Stimulated activated CD4-positive, alpha-beta T cell treated with anti-CD3 and anti-CD28 coated beads, Interleukin-4, amount 100 ng/mL, for 48 hours (primary cell): Measurements from ENCODE around the gene CISD1.

Source experiments
- DNase-seq, 2 donors: peaks; one replicate each; pipeline ENCODE4 v3.0.0-alpha.2; 2020; ENCODE audit warnings: low read depth in 2 of 2

The CISD1 gene

DNA sequence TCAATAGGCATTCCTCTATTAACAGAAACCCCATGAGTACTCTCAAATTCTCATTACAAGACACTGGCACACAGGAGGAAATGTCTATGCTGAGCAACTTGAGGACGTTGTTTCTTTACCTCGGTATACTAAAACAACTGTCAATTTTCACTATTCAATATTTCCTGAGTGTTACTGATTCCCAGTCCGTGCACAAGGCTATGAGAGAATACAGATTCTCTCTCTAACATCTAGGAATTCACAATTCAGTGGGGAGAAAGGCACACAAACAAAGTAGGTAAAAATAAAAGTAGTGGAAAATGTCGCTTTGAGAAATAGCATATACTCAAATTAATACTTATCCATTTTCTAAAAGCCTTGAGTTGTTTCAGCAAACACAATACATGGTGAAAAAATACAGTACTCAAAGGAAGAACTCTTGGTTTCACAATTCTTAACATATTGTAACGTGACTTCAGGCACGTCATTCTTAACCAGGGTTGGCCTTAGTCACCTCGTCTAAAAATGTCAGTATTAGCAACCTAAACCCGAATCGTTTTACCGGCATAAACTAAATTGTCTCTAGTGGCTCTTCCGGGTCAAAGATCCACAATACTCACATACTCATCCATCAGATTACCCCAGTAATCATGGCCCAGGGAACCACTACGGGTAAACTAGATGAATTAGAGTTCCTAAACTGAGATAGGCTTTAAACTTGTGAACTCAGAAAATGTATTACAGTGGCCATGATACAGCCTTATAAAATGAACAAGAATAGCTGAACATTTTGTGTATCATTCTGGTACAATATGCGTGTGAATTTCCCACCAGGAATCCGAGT lies 2.7 kb upstream of the CISD1 start:
- no peak for DNase-seq

DNA sequence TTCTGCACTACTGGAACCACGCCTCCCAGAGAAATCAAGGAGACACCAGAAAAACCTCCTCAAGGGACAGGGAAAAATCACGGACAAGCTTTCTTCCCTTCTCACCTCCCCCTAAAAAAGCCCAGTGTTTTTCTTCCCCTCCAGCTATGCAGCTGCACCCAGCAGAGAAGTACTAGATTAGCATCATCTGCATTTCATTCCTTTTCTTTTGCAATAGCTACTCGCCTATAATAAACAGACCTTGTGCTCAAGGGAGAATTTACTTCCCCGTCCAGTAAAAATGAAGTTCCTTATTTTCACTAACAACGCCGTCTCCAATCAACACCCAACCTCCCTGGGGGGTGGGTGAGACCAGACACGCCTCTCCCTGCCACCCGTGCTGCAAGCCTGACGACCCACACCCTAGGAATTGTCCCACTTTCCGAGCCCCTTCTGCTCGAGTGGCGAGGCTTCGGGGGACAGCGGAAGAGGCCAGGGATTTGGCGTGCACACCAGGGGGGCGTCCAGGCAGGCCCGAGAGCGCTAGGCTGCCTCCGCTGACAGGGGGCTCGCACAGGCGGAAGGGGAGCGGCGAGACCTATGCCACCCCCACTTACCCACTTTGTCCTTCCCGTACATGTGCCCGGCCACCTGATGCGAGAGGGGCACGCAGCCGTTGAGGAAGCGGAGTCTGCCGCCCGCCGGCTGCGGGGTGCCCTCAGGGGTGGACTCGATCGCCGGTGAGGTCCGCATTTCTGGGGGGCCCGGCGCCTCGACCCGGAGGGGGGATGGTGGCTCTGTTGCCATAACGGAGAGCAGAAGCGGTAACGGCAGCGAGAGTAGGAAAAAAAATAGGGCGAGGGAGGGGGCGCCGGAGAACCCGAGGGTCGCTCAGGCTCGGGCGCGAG lies 1.9 kb upstream of the CISD1 start:
- peak; percentile 2 to 12 for DNase-seq

- peak; percentile 89 to 93 for DNase-seq
Observed at GRCh38 chr10:58267713-58268453, 1.1 kb upstream of the CISD1 start, which contains the start of gene IPMK. Gene IPMK (minus strand): TSS chr10:58267894. CDS start chr10:58267611, 283 bp downstream.

DNA sequence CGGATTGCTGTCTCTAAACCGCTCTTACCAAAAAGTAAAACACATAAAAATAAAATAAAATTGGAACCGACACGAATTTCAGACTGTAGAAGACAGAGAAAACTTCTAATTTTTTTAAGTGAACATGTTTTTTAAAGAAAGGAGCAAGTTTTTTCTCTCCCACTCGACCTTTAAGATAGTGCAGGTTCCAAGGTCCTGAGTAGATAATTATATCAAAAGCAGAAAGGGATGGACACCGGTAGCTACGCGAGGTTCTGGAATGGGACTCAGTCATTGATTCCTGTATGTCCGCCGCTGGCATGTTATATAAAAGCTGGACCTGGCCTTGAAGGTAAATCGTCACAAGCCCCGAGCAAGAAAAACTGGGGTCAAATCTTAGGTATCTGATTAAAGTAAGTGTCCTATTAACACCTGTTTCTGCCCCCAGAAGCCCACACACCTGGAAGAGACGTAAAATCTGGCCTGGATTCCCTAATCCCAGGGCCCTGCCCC lies 462 bp upstream of the CISD1 start:
- no peak for DNase-seq

GRCh38 chr10:58269782-58270290 lies 874 bp downstream of the CISD1 start:
- DNase-seq = no peak

- no peak for DNase-seq
Observed at GRCh38 chr10:58275261-58275660, 6.3 kb downstream of the CISD1 start.

DNA sequence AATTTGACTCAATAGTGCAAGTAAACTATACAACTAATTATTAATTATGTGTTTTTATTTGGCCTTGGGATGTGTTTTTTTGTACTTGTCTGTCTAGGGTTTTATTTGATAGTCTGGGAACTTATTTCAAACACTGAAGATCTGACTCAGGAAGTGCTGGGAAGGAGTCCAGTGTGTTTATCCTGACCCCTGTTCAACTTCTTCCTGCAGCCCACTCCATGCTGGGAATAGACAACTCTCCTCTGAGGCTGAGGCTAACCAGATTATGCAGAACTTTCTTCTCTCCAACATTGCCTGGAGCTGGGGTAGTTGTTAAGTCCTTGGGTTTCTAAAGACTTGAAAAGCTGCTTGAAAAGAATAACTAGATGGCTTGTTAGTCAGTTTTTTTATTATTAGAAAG lies 6.9 kb downstream of the CISD1 start:
- no peak for DNase-seq

- DNase-seq = no peak
Observed at GRCh38 chr10:58278274-58278961, 9.5 kb downstream of the CISD1 start.

- DNase-seq = no peak
Observed at GRCh38 chr10:58278962-58279307, 10.0 kb downstream of the CISD1 start.

GRCh38 chr10:58280477-58280876 lies 11.5 kb downstream of the CISD1 start:
- no peak for DNase-seq

GRCh38 chr10:58281092-58281752 lies 12.3 kb downstream of the CISD1 start:
- no peak for DNase-seq

- no peak for DNase-seq
Observed at GRCh38 chr10:58282615-58283014, 13.7 kb downstream of the CISD1 start.

DNA sequence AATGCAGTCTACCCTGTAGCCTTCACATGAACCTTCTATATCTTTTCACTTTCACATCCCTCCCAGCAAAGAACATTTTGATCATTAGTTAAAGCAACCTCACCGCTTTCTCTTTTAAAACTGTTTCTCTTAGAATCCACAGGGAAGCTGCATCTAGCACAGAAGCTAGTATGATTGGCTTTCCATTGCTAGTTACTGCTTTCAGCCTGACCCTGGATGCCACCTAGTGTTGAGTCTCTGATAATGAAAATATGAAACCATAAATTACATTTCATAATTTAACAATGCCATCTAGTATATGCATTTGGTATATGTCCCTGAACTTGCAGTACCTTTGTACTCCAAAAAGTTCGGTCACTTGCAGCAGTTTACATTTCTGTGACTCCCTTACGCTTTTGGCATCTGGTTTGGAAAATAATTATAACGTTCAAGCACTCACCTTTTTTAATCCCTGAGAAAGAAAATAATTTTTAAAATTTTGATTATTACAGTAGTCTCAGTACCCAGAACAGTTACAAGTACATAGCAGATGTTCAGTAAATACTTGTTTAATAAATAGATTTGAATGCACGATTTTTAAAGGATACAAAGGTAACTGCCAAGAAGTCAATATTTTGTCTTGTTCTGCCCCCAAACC lies 22.7 kb downstream of the CISD1 start:
- peak in 1 of 2 donors; percentile 6 for DNase-seq

DNA sequence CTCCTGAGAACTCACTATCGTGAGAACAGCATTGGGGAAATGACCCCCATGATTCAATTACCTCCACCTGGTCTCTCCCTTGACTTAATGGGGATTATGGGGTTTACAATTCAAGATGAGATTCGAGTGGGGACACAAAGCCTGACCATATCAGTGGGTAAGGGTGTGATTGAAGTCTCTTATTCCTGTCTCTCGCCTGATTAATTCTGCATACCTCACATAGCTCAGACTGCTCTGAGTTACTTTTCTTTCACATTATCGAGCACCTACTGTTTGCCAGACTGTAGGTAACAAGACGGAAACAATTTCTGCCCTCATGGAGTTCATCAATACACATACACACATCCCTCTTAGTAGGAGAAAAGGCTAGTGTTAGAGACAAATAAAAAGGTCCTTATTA lies 25.0 kb downstream of the CISD1 start:
- DNase-seq = no peak

- peak; percentile 27 to 30 for DNase-seq
Observed at GRCh38 chr10:58299580-58299979, 30.6 kb downstream of the CISD1 start.

GRCh38 chr10:58300676-58301075 lies 31.7 kb downstream of the CISD1 start:
- no peak for DNase-seq

GRCh38 chr10:58302254-58302653 lies 33.3 kb downstream of the CISD1 start:
- DNase-seq = no peak

GRCh38 chr10:58304099-58304633 lies 35.2 kb downstream of the CISD1 start:
- no peak for DNase-seq

DNA sequence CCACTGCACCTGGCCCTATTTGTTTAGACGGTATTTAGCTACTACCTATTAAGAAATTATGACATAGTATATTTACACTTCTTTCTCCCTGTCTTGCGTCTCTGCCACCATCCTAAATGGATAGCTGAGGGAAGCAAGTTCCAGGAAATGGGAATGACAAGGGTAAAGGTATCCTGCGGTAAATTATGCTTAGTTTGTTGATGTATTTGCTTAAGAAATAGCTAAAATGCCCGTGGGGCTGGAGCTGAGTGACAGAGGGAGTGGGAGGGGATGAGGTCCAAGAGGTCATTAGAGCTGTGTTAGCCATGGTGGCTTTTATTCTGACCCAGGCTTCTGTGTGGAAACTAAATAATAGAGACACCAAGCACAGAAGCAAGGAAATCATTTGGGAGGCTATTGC lies 36.9 kb downstream of the CISD1 start:
- no peak for DNase-seq

- DNase-seq = no peak
Observed at GRCh38 chr10:58307676-58308075, 38.7 kb downstream of the CISD1 start.
